Measurements from ENCODE around the gene NASP.

DNA sequence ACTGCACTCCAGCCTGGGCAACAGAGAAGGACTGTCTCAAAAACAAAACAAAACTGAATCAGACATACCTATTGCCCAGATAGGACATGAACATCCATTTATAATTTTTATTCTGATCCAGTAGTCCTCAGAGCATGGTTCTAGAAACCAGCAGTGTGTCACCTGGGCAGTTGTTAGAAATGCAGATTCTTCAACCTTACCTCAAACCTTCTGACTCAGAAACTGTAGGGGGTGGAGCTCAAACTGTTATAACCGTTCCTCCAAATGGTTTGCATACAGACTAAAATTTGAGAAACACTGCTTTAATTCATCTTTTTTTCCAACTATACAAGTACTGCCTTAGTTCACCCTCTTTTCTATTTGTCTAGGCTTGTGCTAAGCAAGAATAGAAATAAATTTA, 6.0 kb downstream of the NASP start:
- TF ChIP-seq EZH2 (IDR thresholded peaks at IDR 0.05; ENCODE audit: borderline replicate concordance, low read depth, low read length, severe bottlenecking) (no peak), POLR2AphosphoS5 (IDR thresholded peaks at IDR 0.05; ENCODE audit: insufficient read depth, low read depth, low read length) (no peak), POLR2A (IDR thresholded peaks at IDR 0.05; ENCODE audit: low read depth, low read length) (no peak)
- TF ChIP-seq, protein P1, sequence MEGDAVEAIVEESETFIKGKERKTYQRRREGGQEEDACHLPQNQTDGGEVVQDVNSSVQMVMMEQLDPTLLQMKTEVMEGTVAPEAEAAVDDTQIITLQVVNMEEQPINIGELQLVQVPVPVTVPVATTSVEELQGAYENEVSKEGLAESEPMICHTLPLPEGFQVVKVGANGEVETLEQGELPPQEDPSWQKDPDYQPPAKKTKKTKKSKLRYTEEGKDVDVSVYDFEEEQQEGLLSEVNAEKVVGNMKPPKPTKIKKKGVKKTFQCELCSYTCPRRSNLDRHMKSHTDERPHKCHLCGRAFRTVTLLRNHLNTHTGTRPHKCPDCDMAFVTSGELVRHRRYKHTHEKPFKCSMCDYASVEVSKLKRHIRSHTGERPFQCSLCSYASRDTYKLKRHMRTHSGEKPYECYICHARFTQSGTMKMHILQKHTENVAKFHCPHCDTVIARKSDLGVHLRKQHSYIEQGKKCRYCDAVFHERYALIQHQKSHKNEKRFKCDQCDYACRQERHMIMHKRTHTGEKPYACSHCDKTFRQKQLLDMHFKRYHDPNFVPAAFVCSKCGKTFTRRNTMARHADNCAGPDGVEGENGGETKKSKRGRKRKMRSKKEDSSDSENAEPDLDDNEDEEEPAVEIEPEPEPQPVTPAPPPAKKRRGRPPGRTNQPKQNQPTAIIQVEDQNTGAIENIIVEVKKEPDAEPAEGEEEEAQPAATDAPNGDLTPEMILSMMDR (IDR thresholded peaks at IDR 0.05; ENCODE audit: extremely low read depth in 1 of 2, insufficient read depth in 1 of 2, low read depth in 1 of 2, low read length in 2 of 2): no peak

Data from endothelial cell of umbilical vein (primary cell).